K562 (cell line): ENCODE data around the gene RNF20. TPM values are rescaled to one million over a fixed set of nuclear protein-coding genes. Genes with fewer than 3 reads are reported as not detected.

Experiments
- ATAC-seq: fragments of 200-7000 bp; cut with Tn5 transposase; 3 replicates; pipeline ENCODE4 v1.9.1; 2020; ENCODE audit warnings: moderate library complexity
- BruUV-seq: library from RNA; stranded (reverse); fragments of 400-500 nt; replicated peaks from 2 replicates; lab custom pipeline; 2021; lab: Mats Ljungman, UMichigan
- CTCF ChIA-PET: fragments of 300-600 bp; formaldehyde crosslinking; extraction: SDS; loops from one replicate; lab custom pipeline; 2021; ENCODE audit warnings: low intra/inter-chr PET ratio; lab: Yijun Ruan, JAX
- POLR2A ChIA-PET: fragments of 300-600, 350-650 bp; sonication (Branson Sonifier 250); formaldehyde crosslinking; extraction: SDS; loops from one replicate; lab custom pipeline; 2021; ENCODE audit warnings: antibody characterized with exemption, inconsistent platforms; lab: Yijun Ruan, JAX
- DNase-seq, 4 experiments: peaks; one replicate each; pipeline versions ENCODE4 v3.0.0 to v3.0.0-alpha.2; 2011 to 2018; ENCODE audit warnings: low spot score in 3 of 4, mixed read lengths in 3 of 4; ENCODE audit errors: extremely low read depth in 1 of 4
- FAIRE-seq: peaks from 2 replicates; lab custom pipeline; 2011; peaks lifted over from hg19 to GRCh38; lab: Jason Lieb, UNC
- H2AFZ ChIP-seq: 2 replicates; pipeline ENCODE4 v1.6.0; 2011; ENCODE audit warnings: low read depth, low read length, control low read depth, inconsistent platforms
- H3K27ac ChIP-seq: fragments of 200-600 bp; 3 replicates; pipeline ENCODE4 v1.8.0; 2011; ENCODE audit warnings: low read depth, mild to moderate bottlenecking, control low read depth, inconsistent platforms, low read length, moderate library complexity, mixed read lengths; ENCODE audit errors: extremely low read depth
- H3K27me3 ChIP-seq, 2 experiments: fragments of 300-600 bp in 1 of 2; 2 replicates in 1 of 2; 3 replicates in 1 of 2; pipeline versions ENCODE4 v1.6.0 to v1.8.0; 2011; ENCODE audit warnings: inconsistent platforms in 2 of 2, low read length in 2 of 2, mild to moderate bottlenecking in 1 of 2, mixed read lengths in 1 of 2, moderate library complexity in 1 of 2; ENCODE audit not compliant: control insufficient read depth in 2 of 2, insufficient read depth in 2 of 2
- H3K36me3 ChIP-seq: fragments of 300-600 bp; 3 replicates; pipeline ENCODE4 v1.8.0; 2011; ENCODE audit warnings: mild to moderate bottlenecking, low read length, inconsistent platforms; ENCODE audit not compliant: control insufficient read depth, insufficient read depth
- H3K4me1 ChIP-seq, 2 experiments: fragments of 200-600 bp in 1 of 2; replicated peaks in 1 of 2; 2 replicates in 1 of 2; 3 replicates in 1 of 2; pipeline versions ENCODE4 v1.5.1 to v1.8.0; 2011; ENCODE audit warnings: inconsistent platforms in 2 of 2, low read length in 2 of 2, mild to moderate bottlenecking in 1 of 2, mixed read lengths in 1 of 2, moderate library complexity in 1 of 2; ENCODE audit not compliant: control insufficient read depth in 2 of 2, insufficient read depth in 2 of 2
- H3K4me2 ChIP-seq: 2 replicates; pipeline ENCODE4 v1.6.1; 2011; ENCODE audit warnings: low read length, control low read depth, inconsistent platforms, mixed read lengths; ENCODE audit not compliant: insufficient read depth
- H3K4me3 ChIP-seq: fragments of 200-600 bp; sonication (generic), shearing (Covaris generic); 2 replicates; pipeline ENCODE4 v1.5.1; 2016; ENCODE audit warnings: control low read depth, inconsistent platforms
- H3K79me2 ChIP-seq: fragments of 200-600 bp; 3 replicates; pipeline ENCODE4 v1.8.0; 2011; ENCODE audit warnings: low read length, inconsistent platforms; ENCODE audit not compliant: control insufficient read depth, insufficient read depth
- H3K9ac ChIP-seq, 2 experiments: 2 replicates each; pipeline versions ENCODE4 v1.6.0 to v1.6.1; 2011; ENCODE audit warnings: low read depth in 2 of 2, low read length in 2 of 2, control low read depth in 1 of 2, inconsistent platforms in 1 of 2, mild to moderate bottlenecking in 1 of 2, mixed read lengths in 1 of 2; ENCODE audit not compliant: insufficient read depth in 1 of 2
- H3K9me1 ChIP-seq: one replicate; pipeline ENCODE4 v1.6.0; 2011; ENCODE audit warnings: inconsistent platforms, mild to moderate bottlenecking, low read length, moderate library complexity; ENCODE audit not compliant: control insufficient read depth, insufficient read depth
- H3K9me3 ChIP-seq: replicated peaks from 2 replicates; pipeline ENCODE4 v1.5.1; 2011; ENCODE audit warnings: low read depth, low read length, inconsistent platforms; ENCODE audit not compliant: control insufficient read depth, insufficient read depth
- H4K20me1 ChIP-seq: replicated peaks from 2 replicates; pipeline ENCODE4 v1.6.1; 2011; ENCODE audit warnings: low read length, inconsistent platforms, mixed read lengths; ENCODE audit not compliant: control insufficient read depth, insufficient read depth
- ARNT ChIP-seq, 2 experiments: fragments of 450-650 bp; IDR thresholded peaks; 2 replicates each; pipeline ENCODE4 v1.6.1; 2016; ENCODE audit warnings: mild to moderate bottlenecking in 1 of 2
- BRCA1 ChIP-seq, 2 experiments: fragments of 450-650 bp in 1 of 2; sonication (generic) in 1 of 2; formaldehyde crosslinking in 1 of 2; IDR thresholded peaks; 2 replicates each; pipeline versions ENCODE4 v1.5.0 to v1.6.1; 2017 to 2020; ENCODE audit warnings: mild to moderate bottlenecking in 1 of 2, missing genetic modification reagents in 1 of 2
- CEBPB ChIP-seq: fragments of 450-650 bp; IDR thresholded peaks from 2 replicates; pipeline ENCODE4 v1.6.1; 2016; ENCODE audit warnings: missing genetic modification characterization, missing compliant biosample characterization
- CHCHD3 ChIP-seq: fragments of 250-450 bp; sonication (Bioruptor Pico); IDR thresholded peaks from 2 replicates; pipeline ENCODE4 v2.1.2; 2022; ENCODE audit warnings: mild to moderate bottlenecking
- CTCF ChIP-seq, 3 experiments: IDR thresholded peaks in 2 of 3; conservative IDR thresholded peaks in 1 of 3; 2 replicates each; pipeline ENCODE4 v1.5.1; 2011 to 2012; ENCODE audit warnings: low read length in 3 of 3, mild to moderate bottlenecking in 3 of 3, control low read depth in 2 of 3, improper control_type of control experiment in 1 of 3, inconsistent platforms in 1 of 3, low read depth in 1 of 3, mixed read lengths in 1 of 3, moderate library complexity in 1 of 3; ENCODE audit not compliant: insufficient read depth in 2 of 3
- ELK1 ChIP-seq: sonication (generic); formaldehyde crosslinking; IDR thresholded peaks from 2 replicates; pipeline ENCODE4 v1.8.1; 2022; ENCODE audit warnings: missing genetic modification reagents
- ETS2 ChIP-seq: IDR thresholded peaks from 2 replicates; pipeline ENCODE4 v1.6.1; 2016; ENCODE audit warnings: borderline replicate concordance, missing genetic modification characterization, mild to moderate bottlenecking, moderate library complexity, missing compliant biosample characterization; ENCODE audit not compliant: poor library complexity, severe bottlenecking
- FOXM1 ChIP-seq, 2 experiments: fragments of 450-650 bp in 1 of 2; sonication (generic) in 1 of 2; formaldehyde crosslinking in 1 of 2; IDR thresholded peaks; 2 replicates each; pipeline versions ENCODE4 v1.6.1 to v1.9.0; 2017 to 2022; ENCODE audit warnings: low read depth in 2 of 2, mild to moderate bottlenecking in 2 of 2, missing genetic modification reagents in 1 of 2, moderate library complexity in 1 of 2
- GTF2E2 ChIP-seq: fragments of 200-800 bp; sonication (Bioruptor generic); IDR thresholded peaks from 2 replicates; pipeline ENCODE4 v1.6.1; 2016; ENCODE audit warnings: missing genetic modification characterization, missing compliant biosample characterization
- KAT2B ChIP-seq: IDR thresholded peaks from one replicate; pipeline ENCODE4 v1.6.1; 2012; ENCODE audit warnings: low read depth, mild to moderate bottlenecking, control low read depth, inconsistent platforms, low read length, moderate library complexity
- KDM4B ChIP-seq, 2 experiments: fragments of 450-650 bp in 1 of 2; sonication (generic) in 1 of 2; IDR thresholded peaks; 2 replicates each; pipeline ENCODE4 v1.6.1; 2016 to 2017; ENCODE audit warnings: borderline replicate concordance in 2 of 2, antibody characterized with exemption in 1 of 2, low read depth in 1 of 2, mild to moderate bottlenecking in 1 of 2
- MEF2A ChIP-seq: IDR thresholded peaks from 2 replicates; pipeline ENCODE4 v1.6.1; 2011; ENCODE audit warnings: low read depth, mild to moderate bottlenecking, low read length, moderate library complexity; ENCODE audit not compliant: control insufficient read depth
- NR2F6 ChIP-seq: fragments of 450-650 bp; formaldehyde crosslinking; IDR thresholded peaks from 2 replicates; pipeline ENCODE4 v1.4.0; 2020; ENCODE audit warnings: mild to moderate bottlenecking
- POLR3G ChIP-seq: IDR thresholded peaks from 2 replicates; pipeline ENCODE4 v1.6.1; 2011; ENCODE audit not compliant: insufficient read length, insufficient replicate concordance; ENCODE audit errors: extremely low read depth
- SMARCE1 ChIP-seq: fragments of 450-650 bp; IDR thresholded peaks from 2 replicates; pipeline ENCODE4 v1.7.1; 2016; ENCODE audit warnings: mild to moderate bottlenecking
- TEAD1 ChIP-seq, 2 experiments: fragments of 450-650 bp in 1 of 2; sonication (generic) in 1 of 2; formaldehyde crosslinking; IDR thresholded peaks; 2 replicates each; pipeline versions ENCODE4 v1.4.0 to v1.8.0; 2020 to 2022; ENCODE audit warnings: mild to moderate bottlenecking in 2 of 2, missing genetic modification reagents in 1 of 2
- TRIM25 ChIP-seq: fragments of 450-650 bp; IDR thresholded peaks from 2 replicates; pipeline ENCODE4 v1.7.0; 2016; ENCODE audit warnings: borderline replicate concordance
- WGBS: fragments of 100-300 bp; shearing (Covaris generic); methylation state at CpG from one replicate; pipeline ENCODE4 v1.1.6; 2016; ENCODE audit warnings: low coverage, mixed read lengths; ENCODE audit not compliant: insufficient coverage; ENCODE audit errors: missing lambda C conversion rate; 5-methylcytosine and 5-hydroxymethylcytosine counted together
- in situ Hi-C: fragments of 300-500 bp; cut with MboI; formaldehyde crosslinking; loops from 4 replicates; pipeline ENCODE4 v1.15.0; 2018; ENCODE audit warnings: inconsistent platforms, mixed read lengths
- intact Hi-C: fragments of 100-400 bp; cut with micrococcal nuclease; formaldehyde crosslinking; loops from 2 replicates; pipeline ENCODE4 v1.14.2; 2022
- polyA plus RNA-seq, 8 experiments: library from polyadenylated mRNA; depleted of rRNA in 4 of 8; stranded (reverse) in 5 of 8; unstranded in 3 of 8; fragments of >200 nt; fragmentation: Nextera tagmentation in 2 of 8; fragmentation: Illumina TruSeq in 1 of 8; extraction: Ambion mirVana in 2 of 8; extraction: Trizol in 1 of 8; gene quantifications; 2 replicates each; pipeline versions ENCODE4 v1.2.1 to v1.2.3, GENCODE V29; 2011 to 2014; ENCODE audit warnings: inconsistent platforms in 1 of 8, missing spikeins in 1 of 8
- total RNA-seq, 7 experiments: library from RNA; depleted of rRNA in 6 of 7; stranded (reverse); fragments of >200 nt in 6 of 7; fragmentation: Illumina TruSeq in 2 of 7; extraction: Trizol in 2 of 7; gene quantifications; 2 replicates each; pipeline versions ENCODE4 v1.2.1 to v1.2.3, GENCODE V29; 2011 to 2021; ENCODE audit warnings: low replicate concordance in 1 of 7

RNF20 gene
- total and polyA plus RNA-seq, 9 of the 15 experiments (the other 6 are each of a cell fraction or from before 2014, with no cell fraction given) = 5.5 to 25.0 (median 22.1) TPM

GRCh38 chr9:101590901-101591300 is 57.2 kb downstream of the RNF20 start:
- no peak for FAIRE-seq

More at GRCh38 chr9:101590901-101591300, 57.2 kb downstream of the RNF20 start:
- Histone ChIP-seq H2AFZ (no peak overlapping the region), H3K27ac (no peak overlapping the region), H3K79me2 (no peaks in the 10 kb centered on the region), H3K36me3 (no peaks in the 10 kb centered on the region), H3K9me3 (no peaks in the 10 kb centered on the region), H4K20me1 (no peaks in the 10 kb centered on the region), H3K4me3 (no peak overlapping the region), H3K27me3 (peaks cover 9 to 18% of the 10 kb centered on the region in 2 experiments), H3K4me2 (no peak overlapping the region), H3K9me1 (no peaks in the 10 kb centered on the region), H3K4me1 (0 out of 5 replicates have a peak, but pooled peaks cover 0 to 3% of the 10 kb centered on the region in 2 experiments)
- DNase-seq = no peak
- ChIA-PET CTCF (no interaction called here), POLR2A (no interaction called here)
- no TSS peak for BruUV-seq
- intact Hi-C loops = no loop called here
- ATAC-seq = no peak
- in situ Hi-C loops = no loop called here
- TF ChIP-seq CTCF (IDR thresholded peaks at IDR 0.05 in 2 of 3, conservative IDR thresholded peaks at IDR 0.05 in 1 of 3; ENCODE audit: insufficient read depth in 2 of 3, low read depth in 1 of 3, low read length in 3 of 3) (no peak), ELK1 (CRISPR knock-in tag) (no peak), TRIM25 (no peak), GTF2E2 (tag) (no peak), TEAD1 (CRISPR knock-in tag; IDR thresholded peaks at IDR 0.05) (no peak), ARNT (IDR thresholded peaks at IDR 0.05) (no peak), FOXM1 (IDR thresholded peaks at IDR 0.05; ENCODE audit: low read depth) (no peak), FOXM1 (CRISPR knock-in tag; IDR thresholded peaks at IDR 0.05; ENCODE audit: low read depth) (no peak), POLR3G (no peak), BRCA1 (IDR thresholded peaks at IDR 0.05) (no peak), BRCA1 (CRISPR knock-in tag; IDR thresholded peaks at IDR 0.05) (no peak), SMARCE1 (no peak), CHCHD3 (CRISPR knock-in tag) (no peak), CEBPB (tag) (no peak), MEF2A (no peak), KAT2B (no peak), NR2F6 (CRISPR knock-in tag) (no peak), ETS2 (no peak), KDM4B (IDR thresholded peaks at IDR 0.05; ENCODE audit: borderline replicate concordance in 2 of 2, low read depth in 1 of 2) (no peak)
- TF ChIP-seq, all 486 proteins: peak for 0
- H3K9ac ChIP-seq = no peak overlapping the region
- WGBS = 7% methylated on average over 3 of the region's 3 CpGs
